ENCODE data around the gene LIPN.

- TF ChIP-seq FOXP2 (optimal IDR thresholded peaks at IDR 0.05; ENCODE audit: borderline replicate concordance, extremely low read depth, extremely low read length, insufficient read depth), result no peak
- no peak for TF ChIP-seq REST (IDR thresholded peaks at IDR 0.05; ENCODE audit: insufficient read depth in 1 of 2, low read depth in 2 of 2, low read length in 2 of 2)
- TF ChIP-seq TAF1 (IDR thresholded peaks at IDR 0.05; ENCODE audit: borderline replicate concordance, insufficient read depth, low read length), result no peak
Observed at GRCh38 chr10:88793712-88794299, 34.0 kb downstream of the LIPN start.

Measured in PFSK-1 (cell line).